Stimulated activated CD8-positive, alpha-beta memory T cell treated with anti-CD3 and anti-CD28 coated beads, Interleukin-12 subunit alpha, Interleukin-12 subunit beta, amount 100 ng/mL, for 4 hours (primary cell): ENCODE results near the gene ACAP1.

ENCODE experiments used
- DNase-seq: peaks from one replicate; pipeline ENCODE4 v3.0.0-alpha.2; 2020; ENCODE audit warnings: low read depth

Gene ACAP1

GRCh38 chr17:7309628-7310027 is 26.7 kb upstream of the ACAP1 start:
- DNase-seq = no peak

DNA sequence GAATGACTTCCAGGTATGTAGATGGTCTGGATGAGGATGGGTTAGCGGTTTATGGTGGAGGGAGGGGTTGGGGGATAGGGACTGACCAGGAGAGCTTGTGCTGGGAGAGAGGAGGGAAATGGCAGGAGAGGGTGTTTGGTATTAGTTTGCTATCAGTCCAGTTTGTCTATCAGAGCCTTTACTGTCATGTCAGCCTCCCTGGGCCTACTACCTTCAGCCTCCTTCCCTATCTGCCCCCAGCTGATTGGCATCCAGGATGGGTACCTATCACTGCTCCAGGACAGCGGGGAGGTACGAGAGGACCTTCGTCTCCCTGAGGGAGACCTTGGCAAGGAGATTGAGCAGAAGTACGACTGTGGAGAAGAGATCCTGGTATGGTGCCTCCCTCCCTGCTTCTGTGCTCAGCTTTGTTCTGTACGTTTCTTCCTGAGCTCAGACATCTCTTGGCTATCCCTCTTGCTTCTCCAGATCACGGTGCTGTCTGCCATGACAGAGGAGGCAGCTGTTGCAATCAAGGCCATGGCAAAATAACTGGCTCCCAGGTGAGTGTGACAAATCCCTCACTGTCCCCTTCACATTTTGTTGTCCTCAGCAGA is 25.1 kb upstream of the ACAP1 start:
- no peak for DNase-seq

- no peak for DNase-seq
Observed at GRCh38 chr17:7312432-7313087, 23.8 kb upstream of the ACAP1 start.

DNA sequence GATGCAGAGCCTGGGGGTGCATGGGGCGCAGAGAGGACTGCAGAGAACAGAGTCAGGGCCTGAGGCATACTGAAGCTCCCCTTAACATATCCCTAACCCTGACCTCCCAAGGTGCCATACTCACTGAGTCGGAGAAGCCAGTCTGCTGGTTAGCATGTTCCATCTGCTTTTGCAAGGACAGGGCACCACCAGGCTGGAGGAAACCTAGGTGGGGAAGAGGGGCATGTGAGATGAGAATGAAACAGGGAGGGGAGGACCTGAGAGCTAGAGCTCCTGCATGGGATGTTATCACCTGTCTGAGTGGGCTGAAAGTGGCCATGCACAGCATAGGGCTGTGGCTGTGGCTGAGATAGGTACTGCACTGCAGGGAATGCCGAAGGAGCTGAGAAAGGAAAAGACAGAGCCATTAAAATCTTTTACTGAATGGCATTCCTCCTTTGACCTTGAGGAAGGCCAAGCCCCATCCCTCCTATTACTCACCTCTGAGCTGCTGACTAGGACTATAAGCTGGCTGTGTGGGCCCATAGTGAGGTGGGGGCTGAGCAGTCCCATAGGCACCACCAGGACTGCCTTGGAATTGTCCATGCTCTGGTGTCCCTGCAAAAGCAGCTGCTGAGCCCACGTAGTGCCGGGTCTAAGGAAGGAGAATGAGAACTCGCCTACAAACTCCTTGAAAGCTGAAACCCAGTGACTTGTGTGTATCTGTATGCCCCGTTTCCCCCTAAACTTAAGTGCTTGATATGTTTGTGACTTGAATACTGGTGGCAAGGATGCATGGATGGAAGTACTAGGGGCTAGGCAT is 23.0 kb upstream of the ACAP1 start:
- DNase-seq = no peak

GRCh38 chr17:7313890-7314718 is 22.2 kb upstream of the ACAP1 start:
- no peak for DNase-seq

GRCh38 chr17:7314719-7315569 is 21.4 kb upstream of the ACAP1 start, which contains the start of gene GPS2:
GPS2 (minus strand) TSS chr17:7315360; CDS start chr17:7315052, 308 bp downstream.
- peak; percentile 88 for DNase-seq

DNA sequence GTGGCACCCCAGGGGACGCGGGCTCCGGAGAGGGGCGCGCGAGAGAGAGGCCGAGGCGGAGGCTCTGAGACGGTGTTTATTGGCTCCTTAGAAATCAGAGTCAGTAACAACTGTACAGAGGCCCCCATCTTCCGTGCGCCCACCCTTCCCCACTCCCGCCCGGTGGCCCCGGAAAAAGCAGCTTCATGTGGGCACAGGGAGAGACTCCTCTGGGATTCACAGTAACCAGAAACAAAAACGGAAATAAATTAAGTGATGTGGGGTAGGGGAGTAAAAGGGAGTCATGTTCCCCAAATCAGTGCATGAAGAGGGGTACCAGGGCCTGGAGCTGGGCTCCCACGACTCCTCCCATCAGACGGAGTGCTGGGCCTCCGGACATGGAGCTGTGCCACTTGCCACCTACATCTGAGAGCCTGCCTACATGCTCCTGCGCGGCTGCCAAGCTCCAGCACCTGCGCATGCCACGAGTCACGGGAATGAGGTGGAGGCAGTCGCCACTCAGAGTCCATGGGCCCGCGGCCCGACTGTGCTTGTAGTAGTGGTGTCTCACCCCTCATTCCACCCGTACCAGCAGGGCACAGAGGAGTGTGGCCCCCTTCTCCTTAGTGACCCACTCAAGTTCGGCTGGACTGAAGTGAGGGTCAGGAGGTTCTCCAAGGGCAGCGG is 20.6 kb upstream of the ACAP1 start:
- DNase-seq = no peak

GRCh38 chr17:7317161-7317803 is 19.0 kb upstream of the ACAP1 start:
- DNase-seq = no peak

GRCh38 chr17:7318121-7318860 is 18.0 kb upstream of the ACAP1 start:
- no peak for DNase-seq

DNA sequence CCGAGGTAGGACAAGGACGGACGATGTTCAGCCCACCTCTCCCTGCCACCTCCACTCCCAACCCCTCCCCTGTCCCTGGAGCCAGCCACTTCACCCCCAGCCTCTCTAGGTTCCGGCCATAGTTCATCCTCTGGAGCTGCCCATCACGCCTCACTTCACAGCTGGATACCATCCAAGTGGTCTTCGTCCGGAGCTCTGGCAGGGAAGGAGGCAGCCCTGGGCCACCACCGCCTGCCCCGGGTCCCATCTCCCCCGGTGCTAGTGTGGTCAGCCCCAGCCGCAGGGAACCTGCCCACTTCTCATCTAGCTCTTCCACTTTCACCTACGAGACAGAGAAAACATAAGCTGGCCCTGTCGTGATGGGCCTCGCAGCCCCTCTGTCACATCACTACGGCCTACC is 14.9 kb upstream of the ACAP1 start:
- DNase-seq = no peak

DNA sequence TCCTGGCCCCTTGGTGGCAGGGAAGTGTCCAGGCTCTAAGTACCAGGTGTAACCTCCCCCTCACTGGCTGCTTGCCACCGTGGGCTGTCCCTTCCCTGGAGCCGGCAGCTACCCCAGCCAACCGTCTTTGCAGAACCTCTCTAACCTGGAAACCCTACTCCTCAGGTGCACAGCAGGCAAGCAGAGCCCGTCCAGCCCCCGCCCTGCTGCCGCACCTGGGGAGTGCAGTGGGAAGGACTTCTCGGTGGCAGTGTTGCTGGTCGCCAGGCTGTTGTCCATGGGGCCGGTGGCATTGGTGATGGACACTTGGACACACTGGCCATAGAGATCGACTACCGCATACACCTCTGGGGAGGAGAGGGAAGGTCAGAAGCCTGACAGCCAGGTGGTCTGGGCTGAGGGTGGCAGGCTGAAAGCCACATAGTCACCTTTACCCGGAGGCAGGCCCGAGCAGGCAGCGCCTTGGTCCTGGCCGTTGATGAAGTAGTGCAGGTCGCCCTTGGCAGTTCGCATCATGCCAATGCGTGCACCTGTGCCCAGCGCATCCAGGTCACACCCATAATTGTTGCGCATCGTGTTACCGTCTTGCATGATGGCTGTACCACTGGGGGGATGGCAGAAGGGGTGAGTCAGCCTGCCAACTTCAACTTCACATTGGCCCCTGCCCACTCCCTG is 13.7 kb upstream of the ACAP1 start:
- no peak for DNase-seq

DNA sequence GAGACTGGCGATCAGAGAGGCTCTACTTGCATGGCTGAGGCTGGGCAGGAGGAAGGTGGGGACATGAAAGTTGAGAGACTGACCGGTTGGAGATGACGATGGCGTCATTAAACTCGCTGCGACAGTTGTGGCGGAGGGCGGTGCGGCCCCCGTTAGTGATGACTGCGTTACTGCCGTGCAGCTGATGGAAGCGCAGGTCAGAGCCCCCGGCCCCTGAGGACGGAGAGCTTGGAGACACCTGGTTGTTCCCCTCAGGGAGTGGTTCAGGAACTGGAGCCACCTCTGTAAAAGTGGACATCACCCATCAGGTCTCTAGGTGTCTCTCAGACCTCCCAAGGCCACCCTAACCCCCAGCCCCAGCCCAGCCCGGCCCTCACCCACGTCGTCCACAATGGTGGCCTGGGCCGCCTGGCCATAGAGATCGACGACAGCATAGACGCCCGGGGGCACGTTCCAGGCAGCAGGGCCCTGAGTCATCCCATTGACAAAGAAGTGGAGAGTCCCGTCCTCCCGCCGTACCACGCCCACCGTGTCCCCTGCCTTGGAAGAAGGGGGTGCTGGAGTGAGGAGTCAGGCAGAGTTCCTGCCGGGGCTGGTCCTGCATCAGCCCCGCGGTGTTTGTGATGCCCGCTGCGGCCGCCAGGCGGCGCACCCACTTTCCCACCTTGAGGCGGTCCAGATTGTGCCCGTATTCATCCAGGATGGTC is 12.4 kb upstream of the ACAP1 start:
- peak; percentile 31 for DNase-seq

DNA sequence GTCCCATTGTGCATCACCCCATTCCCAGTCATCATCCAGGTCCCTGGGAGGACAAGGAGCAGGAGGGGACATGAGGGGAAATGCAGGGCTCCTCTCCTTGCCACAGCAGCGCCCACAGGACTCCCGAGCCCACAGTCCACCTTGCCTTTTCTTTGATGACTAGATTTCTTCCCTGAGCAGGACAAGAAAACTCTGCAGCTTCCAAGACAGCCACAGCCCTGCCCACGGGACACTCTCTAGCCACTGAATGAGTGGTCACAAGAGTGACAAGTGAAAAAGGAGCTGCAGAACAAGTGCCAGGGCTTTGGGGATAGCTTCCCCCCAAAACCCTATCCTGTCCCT is 11.9 kb upstream of the ACAP1 start:
- DNase-seq = no peak

- no peak for DNase-seq
Observed at GRCh38 chr17:7325031-7325528, 11.2 kb upstream of the ACAP1 start.

DNA sequence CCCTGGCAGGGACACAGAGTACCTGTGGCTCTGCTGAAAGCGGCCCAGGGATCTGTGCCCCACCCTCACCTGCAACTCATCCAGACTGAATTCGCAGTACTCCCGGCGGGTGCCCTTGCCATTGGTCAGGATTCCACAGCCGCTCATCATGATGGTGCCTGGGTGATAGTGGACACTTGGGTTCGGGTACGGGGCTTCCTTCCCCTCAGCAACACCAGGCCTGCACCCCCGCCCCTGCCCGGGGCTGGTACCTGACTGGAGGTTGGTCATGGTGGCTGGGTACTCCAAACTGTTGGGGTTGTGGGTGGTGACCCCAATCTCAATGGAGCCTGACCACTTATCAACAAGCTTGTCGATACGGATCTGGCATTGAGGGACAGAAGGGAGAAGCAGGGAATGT is 10.1 kb upstream of the ACAP1 start:
- no peak for DNase-seq

- no peak for DNase-seq
Observed at GRCh38 chr17:7327056-7327455, 9.3 kb upstream of the ACAP1 start.

DNA sequence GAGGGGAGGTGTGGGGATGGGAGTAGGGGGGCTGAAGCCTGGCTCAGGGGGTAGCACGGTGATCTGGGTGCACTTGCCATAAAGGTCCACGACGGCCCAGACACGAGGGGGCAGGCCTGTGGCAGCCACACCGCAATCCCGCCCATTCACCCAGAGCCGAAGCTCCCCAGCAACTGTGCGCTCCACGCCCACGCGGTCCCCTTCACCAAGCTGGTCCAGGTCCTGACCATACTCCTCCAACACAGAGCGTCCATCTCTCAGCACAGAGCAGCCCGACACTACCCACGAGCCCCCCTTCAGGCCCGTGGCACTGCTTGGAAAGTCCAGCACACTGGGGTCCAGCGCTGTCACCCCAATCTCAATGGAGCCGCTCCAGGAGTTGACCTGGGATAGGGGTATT is 8.8 kb upstream of the ACAP1 start:
- DNase-seq = no peak

DNA sequence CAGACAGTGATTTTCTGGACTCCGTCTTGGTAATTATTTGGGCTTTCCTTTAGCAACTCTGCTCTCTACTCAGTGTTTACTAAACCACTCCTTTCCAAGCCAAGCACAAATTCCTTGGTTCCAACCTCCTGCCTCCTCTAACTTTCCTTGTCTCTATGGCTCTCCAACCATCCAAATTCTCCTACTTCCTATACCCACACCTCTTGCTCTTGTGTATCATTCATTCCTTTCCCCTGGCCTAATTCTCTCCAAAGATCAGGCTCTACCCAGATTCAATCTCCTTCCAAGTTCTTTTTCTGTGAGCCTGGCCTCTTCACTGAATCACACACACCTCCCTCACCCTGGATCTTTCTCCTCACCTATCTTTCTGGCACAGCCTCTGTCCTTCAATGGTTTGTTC is 8.3 kb upstream of the ACAP1 start:
- DNase-seq = no peak
